NCI-H1048 (cell line): ENCODE results near the gene MACROD2.

Experiments
- DNase-seq: peaks from one replicate; lab custom pipeline; 2025; lab: John Stamatoyannopoulos, UW

Gene MACROD2

DNA sequence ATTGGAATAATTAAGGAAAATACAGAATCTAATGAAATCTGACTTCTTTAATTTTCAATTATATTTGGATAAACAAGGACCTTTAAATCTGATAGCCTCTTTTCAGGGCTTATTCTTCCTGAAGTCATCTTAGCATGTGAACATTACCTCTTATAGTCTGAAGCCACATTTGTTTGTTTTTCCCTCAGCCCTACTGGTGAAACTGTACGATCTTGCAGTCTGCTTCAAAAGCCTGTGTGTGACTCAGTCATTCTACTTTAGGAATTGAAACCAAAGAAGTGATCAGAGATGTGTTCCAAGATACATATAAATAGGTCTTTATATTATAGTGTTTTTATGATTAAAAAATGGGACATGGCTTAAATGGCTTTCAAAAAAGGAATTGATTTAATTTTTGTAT is 67.5 kb downstream of the MACROD2 start:
- no peak for DNase-seq

DNA sequence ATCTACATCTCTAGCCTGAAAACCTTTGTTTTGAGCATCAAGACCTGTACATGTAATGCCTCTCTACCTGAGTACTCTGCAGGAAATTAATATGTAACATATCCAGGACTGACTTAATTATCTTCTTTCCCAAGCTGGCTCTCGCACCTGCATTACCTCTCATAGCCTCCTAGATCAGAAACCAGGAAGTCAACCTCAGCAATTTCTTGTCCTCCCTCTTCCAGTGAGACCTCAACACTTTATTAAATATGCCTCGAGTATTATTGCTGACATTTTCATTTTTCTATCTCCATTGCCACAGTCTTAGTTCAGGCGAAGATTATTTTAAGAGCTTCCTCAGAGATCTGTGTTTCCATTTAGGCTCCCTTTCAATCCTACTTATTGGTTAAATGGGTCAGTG is 69.0 kb downstream of the MACROD2 start:
- no peak for DNase-seq

DNA sequence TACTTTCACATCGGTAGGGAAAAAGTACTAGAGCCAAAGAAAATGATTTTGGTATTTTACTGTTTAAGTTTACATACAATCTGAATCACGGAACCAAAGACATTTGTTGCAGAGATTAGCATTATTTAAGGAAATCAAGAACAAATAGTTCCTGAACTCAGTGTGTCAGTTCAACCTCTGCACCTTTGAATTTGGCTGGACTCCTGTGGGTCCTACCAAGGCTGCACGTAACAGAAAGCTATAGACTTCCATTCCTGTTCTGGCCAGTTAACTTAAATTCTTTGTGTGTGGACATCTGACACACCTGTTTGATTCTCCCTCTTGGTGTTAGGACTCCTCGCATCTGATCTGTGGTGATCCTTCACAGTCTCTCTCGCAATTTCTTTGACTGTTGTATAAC is 69.6 kb downstream of the MACROD2 start:
- no peak for DNase-seq

DNA sequence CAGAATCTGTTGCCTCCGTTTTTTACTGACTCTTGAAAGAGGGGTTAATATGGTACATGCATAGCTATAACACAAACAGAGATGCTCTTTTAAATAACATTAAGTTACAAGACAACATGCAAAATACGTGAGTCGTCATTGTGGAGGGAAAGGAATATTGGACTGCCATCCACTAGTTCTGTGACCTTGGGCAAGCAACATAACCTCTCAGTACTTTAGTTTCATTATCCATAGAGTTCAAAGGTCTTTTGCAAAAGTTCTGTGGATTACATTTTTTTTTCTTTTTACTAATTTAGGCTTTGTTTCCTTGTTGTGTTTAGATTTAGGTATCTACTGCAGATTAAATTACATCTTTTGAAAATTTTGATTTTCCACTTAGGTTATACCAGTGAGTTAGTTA is 70.5 kb downstream of the MACROD2 start:
- no peak for DNase-seq

DNA sequence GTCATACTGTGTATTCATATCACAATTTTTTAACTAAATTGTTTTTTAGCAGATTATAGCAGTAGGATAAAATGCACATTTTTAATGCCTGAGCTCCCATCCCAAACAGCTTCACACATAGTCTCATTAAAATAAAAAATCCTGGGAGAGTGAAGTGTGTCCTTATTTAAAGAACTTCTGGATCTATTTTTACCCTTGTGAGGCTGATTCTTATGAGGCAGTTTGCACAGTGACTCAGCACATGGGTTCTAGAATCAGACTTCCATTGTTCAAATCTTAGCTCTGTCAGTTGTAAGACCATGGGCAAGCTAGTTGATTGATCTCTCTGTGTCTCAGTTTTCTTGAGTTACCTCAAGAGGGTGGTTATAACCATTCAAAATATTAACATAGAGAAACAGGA is 72.3 kb downstream of the MACROD2 start:
- DNase-seq: no peak

DNA sequence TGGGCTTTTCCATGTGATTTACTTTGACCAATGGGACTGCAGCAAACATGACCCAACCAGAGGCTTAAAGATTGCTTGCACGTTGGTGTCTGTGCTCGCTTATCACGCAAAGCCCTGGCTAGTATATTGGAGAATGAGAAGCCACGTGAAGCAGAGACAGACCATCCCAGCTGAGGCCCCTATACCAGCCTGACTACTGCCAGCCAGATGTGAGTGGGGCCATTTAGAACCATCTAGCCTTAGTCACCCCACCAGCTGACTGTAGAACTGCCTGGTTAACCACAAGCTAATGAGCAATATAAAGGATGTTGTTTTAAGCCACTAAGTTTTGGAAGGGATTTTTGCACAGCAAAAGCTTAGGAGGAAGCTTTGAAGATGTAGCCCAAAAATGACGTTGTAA is 74.5 kb downstream of the MACROD2 start:
- no peak for DNase-seq

DNA sequence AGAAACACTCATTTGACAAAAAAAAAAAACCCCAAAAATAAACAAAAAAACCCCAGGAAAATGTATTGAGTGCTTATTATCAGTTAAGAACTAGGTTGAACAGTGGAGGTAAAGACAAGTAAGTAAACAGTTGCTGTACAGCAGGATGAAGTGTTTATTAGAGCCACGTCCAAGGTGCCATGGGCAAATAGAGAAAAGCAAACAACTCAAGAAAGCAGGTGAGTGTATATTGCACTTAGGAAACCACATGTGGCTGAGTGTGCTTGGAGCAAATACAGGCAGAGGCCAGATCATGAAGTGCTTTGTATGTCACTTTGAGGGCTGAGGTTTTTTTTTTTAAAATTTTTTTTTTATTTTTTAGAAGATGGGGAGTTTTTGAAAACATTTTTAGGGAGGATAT is 98.3 kb downstream of the MACROD2 start:
- DNase-seq: no peak

DNA sequence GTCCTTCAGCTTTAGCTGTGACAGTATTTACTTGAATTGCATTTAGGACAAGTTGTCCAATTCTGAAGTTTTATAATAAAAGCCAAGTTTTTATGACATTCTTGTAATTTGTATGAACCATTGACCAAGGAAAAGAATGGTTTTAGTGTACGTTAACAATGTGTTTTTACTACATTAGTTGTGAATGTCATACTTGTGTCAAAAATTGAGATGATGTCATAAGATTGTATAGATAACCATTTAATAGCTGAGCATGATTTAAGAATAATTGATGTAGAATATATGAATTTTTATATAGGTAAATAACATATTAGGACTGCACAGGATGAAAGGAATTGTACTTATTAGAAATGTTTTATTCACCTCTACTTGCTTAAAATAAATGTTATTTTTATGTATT is 102.9 kb downstream of the MACROD2 start:
- DNase-seq: no peak

DNA sequence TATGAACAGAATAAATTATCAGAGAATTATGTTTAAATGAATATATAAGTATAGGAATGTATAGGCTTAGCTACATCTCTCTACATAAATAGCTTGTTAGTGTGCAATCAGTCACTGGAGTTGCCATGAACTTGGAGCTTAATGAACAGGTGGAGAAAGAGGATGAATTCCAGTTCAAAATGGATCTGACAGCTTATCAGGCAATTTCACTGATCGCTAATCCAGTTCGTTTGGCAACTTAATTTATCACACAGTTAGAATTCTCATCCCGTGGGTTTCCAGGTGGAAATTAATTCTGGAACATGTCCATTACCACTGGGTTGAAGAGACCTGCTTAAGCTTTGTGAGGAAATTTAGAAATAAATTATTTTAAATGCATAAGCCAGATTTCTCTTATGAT is 118.1 kb downstream of the MACROD2 start:
- no peak for DNase-seq

DNA sequence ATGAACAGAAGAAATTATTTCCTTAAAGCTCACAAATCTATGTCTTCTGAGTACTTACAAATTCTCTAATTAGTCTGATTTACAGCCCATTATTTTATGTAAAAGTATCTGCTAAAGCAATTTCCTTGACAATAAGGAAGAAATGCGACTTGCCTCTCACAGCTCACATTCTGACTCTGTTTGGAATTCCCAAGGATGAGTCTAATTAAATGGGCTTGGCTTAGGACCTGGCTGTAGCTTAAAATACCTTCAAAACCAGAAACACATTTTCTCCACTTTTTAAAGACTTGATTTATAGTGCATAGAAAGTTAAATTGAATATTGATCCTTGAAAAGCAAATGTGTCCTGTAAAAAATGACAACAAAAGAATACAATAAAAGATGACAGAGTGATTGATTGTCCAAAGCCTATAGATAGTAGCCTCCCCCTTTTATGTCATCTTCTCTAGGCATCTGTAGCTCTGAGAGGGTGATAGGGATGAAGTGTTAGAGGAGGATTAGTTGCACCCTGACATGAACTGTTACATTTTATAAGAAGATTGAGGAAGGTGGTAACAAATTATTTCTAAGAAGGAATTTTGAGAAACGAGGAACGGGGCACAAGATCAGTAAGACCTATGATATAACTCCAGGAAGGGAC is 118.9 kb downstream of the MACROD2 start:
- no peak for DNase-seq

DNA sequence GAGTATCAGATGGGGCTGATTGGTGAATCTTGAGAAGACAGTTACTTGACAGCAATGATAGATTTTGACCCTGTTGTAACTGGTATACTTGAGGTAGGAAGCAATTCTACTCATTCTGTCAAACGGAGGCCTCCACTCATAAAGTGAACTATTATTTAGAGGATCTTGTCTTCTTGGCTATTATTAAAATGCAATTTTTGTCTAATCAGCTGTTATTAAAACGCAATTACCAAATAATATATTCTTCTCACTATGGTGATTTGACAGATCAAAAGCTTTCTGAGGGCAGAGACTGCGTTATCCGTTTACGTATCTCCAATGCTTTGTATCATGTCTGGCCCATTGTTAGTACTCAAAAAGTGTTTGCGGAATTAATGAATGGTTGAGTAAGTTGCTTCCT is 120.7 kb downstream of the MACROD2 start:
- no peak for DNase-seq

DNA sequence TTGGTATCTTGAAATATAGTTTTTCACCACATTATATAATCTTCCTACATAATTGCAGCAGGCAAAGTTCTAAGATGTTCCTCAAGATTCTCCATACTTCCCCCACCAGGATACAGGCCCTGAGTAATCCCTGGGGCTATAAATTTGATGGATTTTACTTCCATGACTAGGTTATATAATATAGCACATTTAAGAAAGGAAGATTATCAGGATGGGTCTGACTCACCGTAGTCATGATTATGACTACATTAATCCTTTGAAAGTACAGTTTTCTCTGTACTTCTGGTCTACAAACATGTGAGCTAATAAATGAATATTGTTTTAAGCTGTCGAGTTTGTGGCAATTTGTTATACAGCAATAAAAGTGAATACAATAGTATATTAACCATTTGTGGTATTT is 122.5 kb downstream of the MACROD2 start:
- no peak for DNase-seq

DNA sequence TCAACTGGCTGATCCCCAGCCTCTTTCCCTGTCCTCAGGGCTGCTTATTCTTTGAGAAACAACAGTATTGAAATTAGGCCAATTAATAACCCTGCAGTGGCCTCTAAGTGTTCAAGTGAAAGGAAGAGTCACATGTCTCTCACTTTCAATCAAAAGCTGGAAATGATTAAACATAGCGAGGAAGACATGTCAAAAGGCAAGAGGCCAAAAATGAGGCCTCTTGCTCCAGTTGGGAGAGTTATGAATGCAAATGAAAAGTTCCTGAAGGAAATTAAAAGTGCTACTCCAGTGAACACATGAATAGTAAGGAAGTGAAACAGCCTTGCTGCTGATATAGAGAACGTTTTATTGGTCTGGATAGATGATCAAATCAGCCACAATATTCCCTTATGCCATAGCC is 131.5 kb downstream of the MACROD2 start:
- DNase-seq: no peak

DNA sequence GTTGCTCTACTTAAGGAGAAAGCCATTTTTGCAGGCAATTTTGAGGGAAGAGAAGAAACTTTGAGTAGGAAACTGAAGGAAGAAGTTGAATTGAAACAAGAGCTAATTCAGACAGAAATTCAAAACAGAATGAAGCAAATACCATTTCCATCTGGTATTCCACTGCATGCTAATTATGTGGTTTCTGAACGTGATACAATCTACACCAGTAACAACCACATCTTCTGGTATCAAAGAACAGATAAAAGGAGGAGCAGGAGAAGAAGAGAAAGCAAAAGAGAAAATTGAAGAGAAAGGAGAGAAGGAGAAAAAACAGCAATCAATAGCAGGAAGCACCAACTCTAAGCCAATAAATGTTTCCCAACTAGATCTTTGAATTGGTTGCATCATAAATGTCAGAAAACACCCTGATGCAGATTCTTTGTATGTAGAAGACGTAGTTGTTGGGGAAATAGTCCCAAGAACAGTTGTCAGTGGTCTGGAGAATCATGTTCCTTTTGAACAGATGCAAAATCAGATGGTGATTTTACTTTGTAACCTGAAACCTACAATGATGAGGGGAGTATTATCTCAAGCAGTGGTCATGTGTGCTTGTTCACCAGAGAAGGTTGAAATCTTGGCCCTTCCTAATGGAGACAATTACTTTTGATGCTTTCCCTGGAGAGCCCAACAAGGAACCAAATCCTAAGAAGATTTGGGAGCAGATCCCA is 132.4 kb downstream of the MACROD2 start:
- no peak for DNase-seq

DNA sequence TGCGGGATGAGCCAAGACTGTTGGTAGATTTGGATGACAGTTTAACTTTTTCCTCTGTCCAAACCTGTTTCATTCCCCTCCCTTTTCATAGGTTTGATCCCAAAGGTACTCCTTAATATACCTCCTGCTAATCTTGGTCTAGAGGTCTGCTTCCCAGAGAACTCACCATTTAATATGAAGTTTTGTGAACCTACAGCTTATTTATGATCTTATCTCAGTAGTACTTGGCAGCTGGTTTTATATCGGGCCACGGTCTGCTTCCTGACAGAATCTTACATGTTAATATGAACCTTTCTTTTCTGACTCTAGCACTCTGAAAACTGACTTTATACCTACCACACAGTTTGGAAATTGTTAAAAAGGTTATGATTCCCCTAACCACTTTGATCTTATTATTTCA is 138.7 kb downstream of the MACROD2 start:
- no peak for DNase-seq

DNA sequence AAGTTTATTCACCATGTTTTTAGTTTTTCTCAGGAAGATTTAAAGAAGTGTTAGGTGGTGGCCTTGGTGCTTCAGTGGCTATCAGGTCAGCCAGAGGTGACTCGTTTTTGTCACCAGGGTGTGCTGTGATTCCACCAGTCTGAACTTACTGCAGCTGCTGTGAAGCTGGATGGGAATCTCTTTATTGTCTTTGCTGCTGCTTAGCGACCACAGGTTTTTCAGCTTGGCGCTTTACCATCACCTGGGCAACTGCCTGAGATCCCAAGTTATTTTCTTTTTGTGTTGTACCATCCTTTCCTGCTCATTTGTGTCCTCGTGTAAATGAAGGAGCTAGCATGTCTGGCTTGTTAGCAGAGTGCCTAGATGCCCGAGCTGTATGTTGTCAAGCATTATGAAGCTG is 146.9 kb downstream of the MACROD2 start:
- DNase-seq: no peak

DNA sequence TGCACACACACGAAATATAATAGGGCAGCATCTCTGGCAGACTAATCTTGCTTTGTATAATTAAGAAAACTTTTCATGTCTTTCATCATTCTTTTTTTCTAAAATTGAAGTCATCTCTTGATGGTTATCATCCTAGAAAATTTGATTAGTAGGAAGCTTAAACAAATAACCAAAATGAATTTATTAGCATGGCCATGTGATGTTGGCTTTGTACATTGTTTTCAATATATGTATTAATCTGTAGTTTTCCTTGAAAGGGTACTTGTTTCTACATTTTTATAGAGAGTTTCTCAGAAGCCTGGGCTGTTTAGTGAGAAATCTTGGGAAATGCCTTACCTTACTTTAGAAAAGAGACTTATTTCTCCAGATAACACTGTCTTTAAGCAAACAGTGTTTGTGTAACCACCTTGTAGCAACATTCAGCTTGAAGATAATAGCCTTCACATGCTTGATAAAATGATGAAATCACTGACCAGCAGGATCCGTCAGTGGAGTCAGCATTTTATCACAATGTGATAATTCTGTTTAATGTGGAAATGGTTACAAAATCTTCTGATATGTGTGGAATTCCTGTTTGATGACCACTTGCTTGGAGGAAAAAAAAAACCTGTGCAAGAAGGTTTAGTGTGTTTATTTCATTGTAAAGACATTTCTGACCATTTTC is 147.8 kb downstream of the MACROD2 start:
- DNase-seq: no peak

DNA sequence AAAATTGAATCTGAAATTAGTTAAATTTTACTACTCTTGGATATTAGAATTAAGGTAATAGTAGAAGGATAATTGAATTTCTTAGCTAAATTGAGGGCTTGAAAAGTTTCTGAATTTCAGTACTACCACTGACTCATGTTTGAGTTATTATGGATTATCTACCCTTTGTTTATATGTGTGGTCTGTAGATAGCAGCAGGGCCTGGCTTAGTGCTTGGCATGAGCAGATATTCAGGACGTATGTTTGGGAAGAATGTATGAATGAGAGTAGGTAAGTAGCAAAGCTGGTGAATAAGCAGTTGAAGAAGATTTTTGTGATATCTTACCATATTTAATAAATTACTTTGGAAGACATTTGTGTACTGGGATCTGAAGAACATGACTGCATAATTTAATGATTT is 152.7 kb downstream of the MACROD2 start:
- DNase-seq: no peak

DNA sequence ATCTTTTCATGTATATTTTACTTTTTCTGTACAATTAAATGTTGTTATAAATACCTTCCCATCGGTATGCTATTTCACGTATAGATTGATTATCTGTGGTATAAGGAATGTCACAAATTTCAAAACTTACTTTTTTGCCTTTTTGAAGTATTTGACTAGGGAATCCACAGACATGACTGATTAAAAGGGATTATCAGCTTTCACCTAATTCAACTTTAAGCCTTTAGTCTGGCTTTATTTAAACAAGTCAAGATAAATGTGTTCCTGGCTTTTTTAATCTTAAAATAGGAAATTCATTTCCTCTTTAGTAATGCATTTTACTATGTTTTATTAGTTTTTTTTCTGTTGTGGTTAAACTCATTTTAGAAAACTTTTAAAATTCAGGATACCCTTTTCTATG is 160.0 kb downstream of the MACROD2 start:
- no peak for DNase-seq

DNA sequence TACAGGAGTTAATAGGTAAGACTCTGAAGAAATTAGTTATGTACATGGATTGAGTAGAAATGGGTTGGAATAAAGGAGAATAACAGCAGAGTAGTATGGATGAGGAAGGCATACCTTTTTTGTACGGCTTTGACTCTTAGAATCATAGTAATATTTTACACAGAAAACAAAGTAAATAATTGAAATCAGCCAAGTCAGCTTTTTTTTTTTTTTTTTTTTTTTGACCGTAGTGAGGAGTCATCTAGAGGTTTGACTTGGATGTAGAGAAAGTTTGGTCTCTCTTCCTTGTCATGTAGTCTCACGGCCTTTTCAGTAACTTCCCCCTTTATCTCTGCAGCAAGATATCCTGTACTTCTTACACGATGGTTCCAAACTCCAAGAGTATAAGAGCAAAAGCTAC is 183.2 kb downstream of the MACROD2 start:
- DNase-seq: no peak

DNA sequence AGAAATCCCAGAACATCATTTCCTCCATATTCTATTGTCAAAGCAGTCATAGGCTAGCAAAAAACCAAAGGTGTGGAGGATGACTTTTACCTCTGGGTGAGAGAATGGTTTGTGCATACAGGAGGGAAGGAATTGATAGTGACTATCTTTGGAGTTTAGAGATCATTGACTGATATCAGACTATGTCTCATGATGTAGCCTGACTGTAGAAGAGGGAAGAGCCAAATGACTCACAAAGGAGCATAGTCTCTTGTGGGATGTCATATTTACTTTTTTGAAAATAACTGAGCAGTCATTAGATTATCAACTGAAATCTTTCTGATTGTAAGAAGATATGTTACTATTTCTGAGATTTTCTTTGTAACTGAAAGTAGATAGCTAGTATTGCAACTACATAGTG is 183.6 kb downstream of the MACROD2 start:
- no peak for DNase-seq

DNA sequence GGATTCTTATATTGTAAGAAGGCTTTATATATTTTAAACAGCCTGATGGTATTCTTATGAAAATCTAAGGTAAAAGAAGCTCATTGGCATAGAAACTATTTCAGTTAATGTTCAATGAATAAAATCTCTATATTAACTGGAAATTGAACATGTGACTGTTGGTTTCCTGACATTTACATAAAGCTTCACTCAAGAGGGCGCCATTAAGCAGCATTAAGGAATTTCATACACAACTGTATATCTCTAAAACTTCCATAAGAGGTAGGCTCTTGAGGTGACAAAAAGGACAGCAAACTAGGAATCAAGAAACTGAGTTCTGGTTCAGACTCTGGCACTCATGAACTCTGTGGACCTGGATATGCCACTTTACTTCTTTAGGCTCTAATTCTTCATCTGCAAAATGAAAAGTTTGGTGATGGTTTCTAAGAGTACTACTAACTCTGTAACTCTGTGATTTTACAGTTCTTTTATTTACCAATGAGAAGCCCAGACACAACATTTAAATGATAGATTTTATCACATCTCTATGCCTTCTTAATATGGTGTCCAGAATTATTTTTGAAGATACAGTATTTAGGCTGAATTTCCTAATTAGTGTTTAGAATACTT is 194.6 kb downstream of the MACROD2 start:
- DNase-seq: no peak

DNA sequence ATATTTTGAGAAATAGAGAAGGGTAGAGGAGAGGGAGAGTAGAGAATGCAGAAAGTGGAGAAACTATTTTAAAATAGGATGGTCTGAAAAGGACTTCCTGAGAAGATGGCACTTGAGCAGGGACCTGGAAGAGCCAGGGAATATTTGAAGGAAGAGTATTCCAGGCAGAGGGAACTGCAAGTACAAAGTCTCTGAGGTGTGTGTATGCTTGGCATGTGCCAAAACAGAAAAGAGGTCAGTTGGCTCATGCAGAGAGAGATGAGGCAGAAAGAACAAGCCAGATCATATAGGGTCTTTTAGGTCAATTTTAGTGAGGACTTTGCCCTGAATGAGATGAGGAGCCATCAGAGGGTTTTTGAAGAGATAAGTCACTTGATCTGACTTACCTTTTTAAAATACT is 196.2 kb downstream of the MACROD2 start:
- DNase-seq: no peak
